Psoas muscle (tissue), 8 donors: ENCODE measurements around the gene GRIN3A. TPM values are rescaled to one million over a fixed set of nuclear protein-coding genes. Genes with fewer than 3 reads are reported as not detected.
A peak's percentile ranks its signal among the peaks of the same experiment; 100 is the strongest.

Source experiments
- ATAC-seq, 4 donors: fragments of 200-7000 bp; cut with Tn5 transposase; one replicate each; pipeline ENCODE4 v1.9.1; 2020; ENCODE audit warnings: moderate library complexity in 3 of 4, mild to moderate bottlenecking in 2 of 4
- DNase-seq, 2 donors: peaks; one replicate each; pipeline ENCODE4 v3.0.0-alpha.2; 2020
- H3K27ac ChIP-seq: fragments of 200-600 bp; one replicate; pipeline ENCODE4 v1.8.0; 2022
- H3K27me3 ChIP-seq, 3 donors: fragments of 200-600 bp in 1 of 3; one replicate each; pipeline versions ENCODE4 v1.6.1 to v1.8.0; 2013 to 2022; ENCODE audit warnings: low read length in 2 of 3, mild to moderate bottlenecking in 2 of 3, moderate library complexity in 1 of 3; ENCODE audit not compliant: insufficient read depth in 3 of 3
- H3K36me3 ChIP-seq, 2 donors: fragments of 200-600 bp in 1 of 2; one replicate each; pipeline versions ENCODE4 v1.6.1 to v1.8.0; 2013 to 2022; ENCODE audit warnings: low read depth in 1 of 2, mild to moderate bottlenecking in 1 of 2, moderate library complexity in 1 of 2; ENCODE audit not compliant: insufficient read depth in 1 of 2
- H3K4me1 ChIP-seq: fragments of 200-600 bp; one replicate; pipeline ENCODE4 v1.8.0; 2022
- H3K4me3 ChIP-seq: fragments of 200-600 bp; one replicate; pipeline ENCODE4 v1.8.0; 2022; ENCODE audit warnings: mild to moderate bottlenecking
- H3K9me3 ChIP-seq: fragments of 200-600 bp; one replicate; pipeline ENCODE4 v1.8.0; 2022
- CTCF ChIP-seq: fragments of 200-600 bp; IDR thresholded peaks from one replicate; pipeline ENCODE4 v1.8.0; 2022; ENCODE audit warnings: antibody characterized with exemption
- WGBS, 3 donors: extraction: QIAGEN DNeasy Blood & Tissue Kit; methylation state at CpG; one replicate each; pipeline versions ENCODE4 v1.1.6 to v1.1.7; 2013; 5-methylcytosine and 5-hydroxymethylcytosine counted together
- intact Hi-C, 2 donors: fragments of 100-400 bp; cut with DNase I; formaldehyde crosslinking; loops; one replicate each; pipeline versions ENCODE4 v1.11.0 to v1.14.2; 2022
- polyA plus RNA-seq, 3 donors: library from polyadenylated mRNA; stranded (reverse); fragments of 200-250 nt; gene quantifications; one replicate each; pipeline ENCODE4 v1.2.3, GENCODE V29; 2013
- total RNA-seq, 4 donors: library from RNA; stranded (reverse); fragmentation: NEBNext Ultra II Directional in 2 of 4; extraction: Animal tissue kit (Norgen Biotek cat#: 25700) in 2 of 4; gene quantifications; one replicate each; pipeline versions ENCODE4 v1.2.1 to v1.2.4, GENCODE V29; 2021 to 2023
- donor health status: healthy with polysubstance abuse.
- donor health status: DM: no; HTN: no; CAD: no; lungs with moderate emphysema.
- donor health status: Bipolar disorder and iron deficiency.
- donor health status: healthy.
- donor health status: DM: yes; HTN: yes; CAD: no.
- donor health status: DM: no; HTN: no; CAD: no.
- donor health status: DM: no; HTN: no; CAD: no.
- donor health status: DM: yes; HTN: yes; CAD: no.

The GRIN3A gene
- total and polyA plus RNA-seq, 7 donors = 0.01 to 0.04 TPM; not detected in 5

GRCh38 chr9:101737705-101738565 lies 512 bp downstream of the GRIN3A start:
- 1 to 2% (median 1%) methylated on average over 65 to 78 of the region's 78 CpGs for WGBS, 3 donors
- Histone ChIP-seq H3K4me3 (peak overlapping the region; percentile 59), H3K9me3 (no peaks in the 10 kb centered on the region), H3K27ac (no peak overlapping the region), H3K27me3 (peaks cover 7 to 60% (median 11%) of the 10 kb centered on the region in 3 donors), H3K4me1 (peaks cover 7% of the 10 kb centered on the region), H3K36me3 (no peaks in the 10 kb centered on the region)
- no peak for TF ChIP-seq CTCF
- ATAC-seq (peak in 3 of 4 donors; percentile 36 to 70 (median 66)), DNase-seq (peak in 1 of 2 donors; percentile 48)
- intact Hi-C loops = no loop called here

GRCh38 chr9:101737165-101737704 lies 1.2 kb downstream of the GRIN3A start:
- peaks cover 7% of the 10 kb centered on the region for H3K4me1 ChIP-seq
- H3K36me3 ChIP-seq = no peaks in the 10 kb centered on the region
- intact Hi-C loops = no loop called here
- H3K9me3 ChIP-seq = no peaks in the 10 kb centered on the region
- WGBS, 3 donors = 5 to 12% (median 6%) methylated on average over 31 to 32 of the region's 32 CpGs
- ATAC-seq (no peak), DNase-seq (peak in 1 of 2 donors; percentile 43)
- no peak overlapping the region for H3K27ac ChIP-seq
- H3K27me3 ChIP-seq = peaks cover 10 to 60% (median 11%) of the 10 kb centered on the region in 3 donors
- peak overlapping the region; percentile 59 for H3K4me3 ChIP-seq
- no peak for TF ChIP-seq CTCF

- no peak overlapping the region for H3K4me3 ChIP-seq
- no peak for TF ChIP-seq CTCF
- no peaks in the 10 kb centered on the region for H3K9me3 ChIP-seq
- H3K4me1 ChIP-seq = peaks cover 7% of the 10 kb centered on the region
- DNase-seq = peak; percentile 11 to 42
- WGBS, 3 donors = 4 to 9% (median 4%) methylated on average over 14 of the region's 14 CpGs
- no peak overlapping the region for H3K27ac ChIP-seq
- ATAC-seq = no peak
- intact Hi-C loops = no loop called here
- H3K27me3 ChIP-seq = peaks cover 8 to 60% (median 11%) of the 10 kb centered on the region in 3 donors
- no peaks in the 10 kb centered on the region for H3K36me3 ChIP-seq
Observed at GRCh38 chr9:101736717-101737116, 1.7 kb downstream of the GRIN3A start.

- Histone ChIP-seq H3K36me3 (no peaks in the 10 kb centered on the region), H3K9me3 (no peaks in the 10 kb centered on the region), H3K27me3 (peaks cover 0 to 12% (median 3%) of the 10 kb centered on the region in 3 donors), H3K4me1 (no peaks in the 10 kb centered on the region), H3K27ac (no peak overlapping the region), H3K4me3 (no peak overlapping the region)
- intact Hi-C loops = no loop called here
- no peak for TF ChIP-seq CTCF
- ATAC-seq (no peak), DNase-seq (no peak)
- WGBS, 3 donors = 44 to 92% (median 58%) methylated on average over 1 of the region's 1 CpG
Observed at GRCh38 chr9:101731429-101731828, 7.0 kb downstream of the GRIN3A start.
